ENCODE measurements around the gene ADH7.
"Not testable (repeated sequence)": the region's sequence is repeated elsewhere in the genome, so short reads cannot be mapped to it uniquely, and the experiment has no call there.

The ADH7 gene

DNA sequence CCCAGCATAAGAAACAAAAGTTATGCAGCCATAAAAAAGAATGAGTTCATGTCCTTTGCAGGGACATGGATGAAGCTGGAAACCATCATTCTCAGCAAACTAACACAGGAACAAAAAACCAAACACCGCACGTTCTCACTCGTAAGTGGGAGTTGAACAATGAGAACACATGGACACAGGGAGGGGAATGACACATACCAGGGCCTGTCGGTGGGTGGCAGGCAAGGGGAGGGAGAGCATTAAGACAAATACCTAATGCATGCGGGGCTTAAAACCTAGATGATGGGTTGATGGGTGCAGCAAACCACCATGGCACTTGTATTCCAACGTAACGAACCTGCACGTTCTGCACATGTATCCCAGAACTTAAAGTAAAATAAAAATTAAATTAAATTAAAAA, 19.4 kb downstream of the ADH7 start:
- DNase-seq (ENCODE audit: low read depth) = not testable (repeated sequence)

- not testable (repeated sequence) for DNase-seq (ENCODE audit: low read depth)
These were observed 20.2 kb downstream of the ADH7 start for GRCh38 chr4:99414902-99415301.

DNA sequence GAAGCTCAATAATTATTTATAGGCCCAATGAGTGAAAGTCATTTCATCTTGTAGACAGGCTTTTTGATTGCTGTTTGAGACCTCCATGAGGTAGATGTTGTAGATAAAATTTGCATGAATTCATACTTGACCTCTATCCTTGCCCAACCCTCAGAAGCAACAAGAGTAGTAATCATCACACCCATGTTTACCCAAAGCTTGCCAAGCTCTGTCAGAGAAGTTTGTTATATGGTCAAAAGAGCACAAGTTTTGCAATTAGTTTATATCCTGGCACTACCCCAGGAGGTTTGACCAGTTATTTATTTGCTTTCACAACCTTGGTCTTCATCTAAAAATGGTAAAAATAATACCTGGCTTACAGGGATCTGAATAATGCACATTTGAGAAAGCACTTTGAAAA, 20.7 kb downstream of the ADH7 start:
- no peak for DNase-seq (ENCODE audit: low read depth)

GRCh38 chr4:99413140-99413539, 22.0 kb downstream of the ADH7 start:
- DNase-seq (ENCODE audit: low read depth) = no peak

DNA sequence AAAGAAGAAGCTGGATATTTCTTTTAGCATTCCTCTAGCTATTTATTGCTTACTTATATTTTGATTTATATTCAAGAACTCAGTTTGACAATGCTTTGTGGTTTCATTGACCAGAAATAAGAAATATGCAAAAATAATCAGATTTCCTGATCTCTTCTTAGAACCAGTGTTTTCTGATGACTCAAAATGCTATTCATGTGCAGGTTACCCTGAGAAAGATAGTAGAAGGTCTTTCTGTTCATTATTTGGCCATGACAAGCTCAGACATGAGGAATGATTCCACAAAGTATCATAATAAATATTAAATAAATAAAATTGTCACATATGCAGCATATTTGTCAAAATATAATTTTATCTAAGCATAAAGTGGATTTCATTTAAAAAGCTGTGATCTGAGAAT, 24.1 kb downstream of the ADH7 start:
- no peak for DNase-seq (ENCODE audit: low read depth)

DNA sequence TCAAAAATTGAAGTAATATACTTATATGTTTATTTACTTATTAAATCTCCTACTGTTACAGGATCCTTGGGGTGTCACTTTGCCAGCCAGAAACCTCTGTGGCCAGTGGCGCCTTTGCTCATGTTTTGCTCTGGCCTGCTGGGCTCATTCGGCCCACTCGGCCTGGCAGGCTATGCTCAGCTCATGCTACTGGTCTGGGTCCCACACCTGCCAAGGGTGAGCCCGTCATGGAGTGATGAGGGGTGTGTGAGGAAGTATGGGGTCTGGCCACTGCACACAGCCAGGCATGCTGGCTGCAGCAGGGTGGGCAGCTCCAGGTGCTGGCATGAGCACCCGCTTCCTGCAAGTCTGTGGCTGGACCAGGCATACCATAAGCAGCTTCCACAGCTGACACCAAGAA, 25.1 kb downstream of the ADH7 start:
- DNase-seq (ENCODE audit: low read depth) = no peak

DNA sequence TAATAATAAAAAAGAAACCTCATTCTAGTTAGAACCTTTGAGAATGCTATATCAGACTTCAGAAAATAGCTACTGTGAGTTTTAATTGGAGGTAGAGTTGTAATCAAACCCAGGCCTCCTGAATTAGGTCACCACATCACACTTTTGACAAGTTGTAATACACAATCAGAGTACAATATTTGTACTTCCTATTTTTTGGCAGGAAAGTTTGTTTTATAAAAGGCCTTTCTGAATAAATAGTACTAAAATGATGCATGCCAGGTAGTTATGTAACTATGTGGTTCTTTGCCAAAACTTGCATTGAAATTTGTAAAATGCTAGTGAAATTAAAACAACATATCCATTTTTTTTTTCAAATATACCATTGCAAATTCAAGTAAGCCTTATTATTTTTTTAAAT, 26.8 kb downstream of the ADH7 start:
- DNase-seq (ENCODE audit: low read depth) = no peak

GRCh38 chr4:99405433-99406115, 29.6 kb downstream of the ADH7 start:
- DNase-seq (ENCODE audit: low read depth) = peak; percentile 11

DNA sequence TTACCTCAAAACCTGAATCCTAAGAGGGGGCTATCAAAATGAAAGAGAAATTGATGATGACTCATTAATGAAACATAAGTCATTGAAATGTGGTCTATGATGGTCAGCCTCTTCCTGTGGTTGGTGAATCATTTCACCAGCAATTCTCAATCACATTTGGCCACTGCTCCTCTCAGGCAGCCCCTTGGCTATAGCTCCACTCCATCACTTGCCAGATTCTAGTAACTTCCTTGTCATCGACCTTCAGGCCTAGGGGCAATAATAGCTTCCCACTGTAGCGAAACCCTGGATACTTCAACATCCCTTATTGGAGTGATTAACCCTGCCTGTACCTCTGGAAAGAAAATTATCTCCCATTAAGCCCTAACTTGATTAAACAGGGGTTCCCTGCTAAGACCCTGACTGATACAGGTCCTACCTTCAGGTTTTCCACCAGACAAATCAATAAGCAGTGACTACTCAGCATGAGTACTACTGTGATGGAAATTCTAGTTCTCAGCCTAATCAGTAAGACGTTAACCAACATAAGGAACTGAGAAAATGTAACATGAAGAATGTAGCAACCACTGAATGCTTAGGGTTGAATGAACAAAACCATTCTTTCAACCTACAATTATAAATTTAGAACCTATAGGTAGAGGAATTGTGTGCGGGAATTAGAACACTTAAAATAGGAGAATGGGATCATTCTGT, 30.4 kb downstream of the ADH7 start:
- DNase-seq (ENCODE audit: low read depth) = no peak

GRCh38 chr4:99403380-99404184, 31.6 kb downstream of the ADH7 start:
- DNase-seq (ENCODE audit: low read depth) = no peak

GRCh38 chr4:99402765-99403164, 32.4 kb downstream of the ADH7 start:
- no peak for DNase-seq (ENCODE audit: low read depth)

GRCh38 chr4:99400831-99401230, 34.3 kb downstream of the ADH7 start:
- no peak for DNase-seq (ENCODE audit: low read depth)

- DNase-seq (ENCODE audit: low read depth) = no peak
These were observed 36.1 kb downstream of the ADH7 start for GRCh38 chr4:99399017-99399416.

DNA sequence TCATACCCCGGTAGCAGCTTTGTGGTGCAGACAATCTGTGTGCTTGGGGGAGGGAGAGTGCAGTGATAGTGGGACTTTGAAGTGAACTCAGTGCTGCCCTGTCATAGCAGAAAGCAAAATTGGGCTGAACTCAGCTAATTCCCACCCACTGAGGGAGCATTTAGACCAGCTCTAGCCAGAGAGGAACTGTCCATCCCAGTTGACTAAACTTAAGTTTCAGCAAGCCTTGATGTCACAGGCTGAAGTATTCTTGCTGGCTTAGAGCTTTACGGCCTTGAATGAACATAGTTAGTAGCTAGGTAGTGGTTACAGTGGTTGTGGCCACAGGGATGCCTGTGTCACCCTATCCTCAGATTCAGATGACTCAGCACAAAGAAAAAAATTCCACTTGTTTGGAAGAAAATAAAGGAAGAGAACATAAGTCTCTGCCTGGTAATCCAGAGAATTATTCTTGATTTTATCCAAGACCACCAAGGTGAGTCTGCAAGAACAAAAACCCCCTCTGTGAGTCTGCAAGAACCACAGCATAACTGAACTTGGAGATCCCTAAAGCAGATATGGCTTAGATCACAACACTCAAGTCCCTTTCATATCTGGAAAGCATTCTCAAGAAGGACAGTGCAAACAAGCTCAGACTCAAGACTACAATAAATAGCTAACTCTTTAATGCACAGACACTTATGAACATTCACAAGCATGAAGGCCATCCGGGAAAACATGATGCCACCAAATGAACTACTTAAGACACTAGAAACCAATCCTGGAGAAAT, 39.4 kb downstream of the ADH7 start:
- DNase-seq (ENCODE audit: low read depth) = no peak

DNA sequence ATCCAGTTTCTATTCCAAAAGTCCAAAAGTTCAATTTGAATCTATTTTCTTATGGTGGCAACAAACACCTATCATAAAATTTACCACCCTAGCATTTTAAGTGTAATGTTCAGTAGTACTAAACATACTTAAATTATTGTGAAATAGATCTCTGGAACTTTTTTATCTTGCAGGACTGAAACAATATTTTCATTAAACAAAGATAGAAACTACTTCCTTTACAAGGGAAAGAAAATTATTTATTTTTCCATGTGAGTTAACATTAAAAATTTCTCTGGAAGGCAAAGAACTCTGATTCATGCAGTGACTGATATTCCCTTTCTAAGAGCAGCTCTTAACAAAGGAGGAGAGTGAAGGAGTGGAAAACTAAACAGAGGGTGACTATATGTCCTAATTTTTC, 40.2 kb downstream of the ADH7 start:
- no peak for DNase-seq (ENCODE audit: low read depth)

- DNase-seq (ENCODE audit: low read depth) = no peak
These were observed 45.1 kb downstream of the ADH7 start for GRCh38 chr4:99390055-99390454.

DNA sequence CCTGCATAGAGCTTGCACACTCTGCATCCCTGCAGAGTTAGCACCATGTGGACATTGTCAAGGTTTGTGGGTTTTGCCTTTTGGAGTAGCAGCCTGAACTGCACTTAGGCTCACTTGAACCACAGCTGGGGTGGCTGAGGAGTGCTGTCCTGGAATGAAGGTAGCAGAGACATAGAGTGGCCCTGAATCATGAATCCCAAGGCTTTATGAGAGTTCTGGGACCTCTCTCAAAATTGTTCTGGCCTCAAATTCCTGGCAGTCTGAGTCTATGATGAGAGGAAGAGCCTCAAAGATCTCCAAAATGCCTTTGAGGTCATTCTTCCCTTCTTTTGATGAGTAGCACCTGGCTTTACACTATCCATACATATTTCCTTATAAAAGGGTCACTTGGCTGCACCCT, 45.5 kb downstream of the ADH7 start:
- DNase-seq (ENCODE audit: low read depth) = no peak

- no peak for DNase-seq (ENCODE audit: low read depth)
These were observed 51.2 kb downstream of the ADH7 start for GRCh38 chr4:99383833-99384392.

- no peak for DNase-seq (ENCODE audit: low read depth)
These were observed 51.7 kb downstream of the ADH7 start for GRCh38 chr4:99383399-99383798.

DNA sequence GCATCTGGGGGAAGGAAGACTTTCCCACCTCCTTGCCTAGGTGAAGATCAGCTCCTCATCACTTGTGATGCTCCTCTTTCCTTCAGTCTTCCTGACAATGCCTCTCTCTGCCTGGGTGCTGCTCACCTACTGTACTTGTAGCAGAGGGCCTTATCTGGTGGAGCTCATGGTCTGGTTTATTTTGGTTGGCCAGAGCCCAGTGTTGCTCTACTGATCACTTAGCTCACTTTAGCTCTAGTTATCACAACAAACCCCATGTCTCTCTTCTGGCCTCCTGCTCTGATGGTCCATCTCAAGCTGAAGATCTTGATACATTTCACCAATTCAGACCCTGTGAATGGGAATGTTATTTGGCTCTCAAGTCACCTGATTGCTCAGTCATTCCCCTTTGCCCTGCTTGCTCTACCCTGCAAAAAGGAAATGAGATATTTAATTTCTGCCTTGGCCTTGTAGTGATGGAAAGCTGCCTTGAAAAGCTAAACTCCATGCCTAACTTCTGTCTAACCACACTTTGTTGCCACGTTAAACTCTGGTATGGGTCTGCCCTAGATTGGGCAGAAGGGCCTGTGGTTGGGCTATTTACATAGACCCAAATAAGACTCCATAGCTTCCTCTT, 52.3 kb downstream of the ADH7 start:
- DNase-seq (ENCODE audit: low read depth) = no peak

GRCh38 chr4:99381588-99382175, 53.5 kb downstream of the ADH7 start:
- DNase-seq (ENCODE audit: low read depth) = no peak
